Measurements from ENCODE around the gene CCNK.

The CCNK gene

GRCh38 chr14:99512110-99512449 lies 30.9 kb downstream of the CCNK start:
- H2AFZ ChIP-seq (ENCODE audit: low read length), result no peak overlapping the region
- no peaks in the 10 kb centered on the region for H3K4me1 ChIP-seq (ENCODE audit: insufficient read depth, low read length, severe bottlenecking)
- H3K4me3 ChIP-seq (ENCODE audit: low read depth, low read length, poor library complexity, severe bottlenecking), result no peak overlapping the region
- no peak for TF ChIP-seq EZH2 (IDR thresholded peaks at IDR 0.05; ENCODE audit: borderline replicate concordance, low read length)
- TF ChIP-seq CTCF (IDR thresholded peaks at IDR 0.05; ENCODE audit: low read length), result no peak
- no peaks in the 10 kb centered on the region for H3F3A ChIP-seq (ENCODE audit: insufficient read depth, low read length)
- H3K4me2 ChIP-seq (ENCODE audit: low read length), result no peak overlapping the region
- no peak overlapping the region for H3K9ac ChIP-seq (ENCODE audit: low read length)
- peaks cover 28% of the 10 kb centered on the region for H3K36me3 ChIP-seq (ENCODE audit: insufficient read depth, low read length)
- H3K9me3 ChIP-seq (ENCODE audit: low read length), result no peaks in the 10 kb centered on the region
- H3K27ac ChIP-seq (ENCODE audit: low read depth, low read length, poor library complexity, severe bottlenecking), result no peak overlapping the region
- H3K9me2 ChIP-seq (ENCODE audit: low read depth, low read length), result no peaks in the 10 kb centered on the region
- no peaks in the 10 kb centered on the region for H3K79me2 ChIP-seq (ENCODE audit: insufficient read depth, low read length)
- H4K20me1 ChIP-seq (ENCODE audit: insufficient read depth, low read length), result no peaks in the 10 kb centered on the region
- no peaks in the 10 kb centered on the region for H3K27me3 ChIP-seq (ENCODE audit: insufficient read depth, low read length)

- Histone ChIP-seq H3K9ac (ENCODE audit: low read length) (no peak overlapping the region), H3K9me3 (ENCODE audit: low read length) (no peaks in the 10 kb centered on the region), H4K20me1 (ENCODE audit: insufficient read depth, low read length) (no peaks in the 10 kb centered on the region), H3K4me3 (ENCODE audit: low read depth, low read length, poor library complexity, severe bottlenecking) (no peak overlapping the region), H3K36me3 (ENCODE audit: insufficient read depth, low read length) (peaks cover 22% of the 10 kb centered on the region), H3K4me2 (ENCODE audit: low read length) (no peak overlapping the region), H3F3A (ENCODE audit: insufficient read depth, low read length) (no peaks in the 10 kb centered on the region), H3K27me3 (ENCODE audit: insufficient read depth, low read length) (no peaks in the 10 kb centered on the region), H3K79me2 (ENCODE audit: insufficient read depth, low read length) (no peaks in the 10 kb centered on the region), H3K27ac (ENCODE audit: low read depth, low read length, poor library complexity, severe bottlenecking) (no peak overlapping the region), H3K9me2 (ENCODE audit: low read depth, low read length) (no peaks in the 10 kb centered on the region), H3K4me1 (ENCODE audit: insufficient read depth, low read length, severe bottlenecking) (no peaks in the 10 kb centered on the region), H2AFZ (ENCODE audit: low read length) (no peak overlapping the region)
- TF ChIP-seq EZH2 (IDR thresholded peaks at IDR 0.05; ENCODE audit: borderline replicate concordance, low read length), result no peak
- TF ChIP-seq CTCF (IDR thresholded peaks at IDR 0.05; ENCODE audit: low read length), result no peak
Observed at GRCh38 chr14:99512571-99513182, 31.5 kb downstream of the CCNK start.

- Histone ChIP-seq H3F3A (ENCODE audit: insufficient read depth, low read length) (no peaks in the 10 kb centered on the region), H3K9ac (ENCODE audit: low read length) (no peak overlapping the region), H3K36me3 (ENCODE audit: insufficient read depth, low read length) (peaks cover 17% of the 10 kb centered on the region), H2AFZ (ENCODE audit: low read length) (no peak overlapping the region), H3K4me3 (ENCODE audit: low read depth, low read length, poor library complexity, severe bottlenecking) (no peak overlapping the region), H3K27me3 (ENCODE audit: insufficient read depth, low read length) (no peaks in the 10 kb centered on the region), H3K27ac (ENCODE audit: low read depth, low read length, poor library complexity, severe bottlenecking) (no peak overlapping the region), H3K9me3 (ENCODE audit: low read length) (no peaks in the 10 kb centered on the region), H3K4me2 (ENCODE audit: low read length) (no peak overlapping the region), H4K20me1 (ENCODE audit: insufficient read depth, low read length) (no peaks in the 10 kb centered on the region), H3K4me1 (ENCODE audit: insufficient read depth, low read length, severe bottlenecking) (no peaks in the 10 kb centered on the region), H3K9me2 (ENCODE audit: low read depth, low read length) (no peaks in the 10 kb centered on the region), H3K79me2 (ENCODE audit: insufficient read depth, low read length) (no peaks in the 10 kb centered on the region)
- TF ChIP-seq EZH2 (IDR thresholded peaks at IDR 0.05; ENCODE audit: borderline replicate concordance, low read length), result no peak
- TF ChIP-seq CTCF (IDR thresholded peaks at IDR 0.05; ENCODE audit: low read length), result no peak
Observed at GRCh38 chr14:99513183-99513694, 32.0 kb downstream of the CCNK start.
